Liver (tissue), 9 donors: ENCODE measurements around the gene BEAN1. TPM values are rescaled to one million over a fixed set of nuclear protein-coding genes. Genes with fewer than 3 reads are reported as not detected.

ENCODE experiments used
- DNase-seq: peaks from one replicate; pipeline ENCODE4 v3.0.0-alpha.2; 2017; ENCODE audit warnings: low spot score
- H3K27ac ChIP-seq, 2 donors: one replicate each; pipeline ENCODE4 v1.7.0; 2013; ENCODE audit warnings: inconsistent platforms in 2 of 2, low read length in 2 of 2, control low read depth in 1 of 2, low read depth in 1 of 2, mild to moderate bottlenecking in 1 of 2
- H3K27me3 ChIP-seq, 4 donors: one replicate each; pipeline versions ENCODE4 v1.6.1 to v1.7.0; 2013; ENCODE audit warnings: low read length in 3 of 4, inconsistent platforms in 1 of 4, mild to moderate bottlenecking in 1 of 4, moderate library complexity in 1 of 4; ENCODE audit not compliant: control insufficient read depth in 4 of 4, insufficient read depth in 4 of 4
- H3K36me3 ChIP-seq, 4 donors: one replicate each; pipeline versions ENCODE4 v1.6.1 to v1.7.0; 2013; ENCODE audit warnings: low read length in 3 of 4, mild to moderate bottlenecking in 3 of 4, low read depth in 1 of 4, moderate library complexity in 1 of 4; ENCODE audit not compliant: control insufficient read depth in 4 of 4, insufficient read depth in 3 of 4
- H3K4me1 ChIP-seq, 4 donors: one replicate each; pipeline versions ENCODE4 v1.6.1 to v1.7.0; 2013; ENCODE audit warnings: low read length in 3 of 4, mild to moderate bottlenecking in 3 of 4, moderate library complexity in 1 of 4; ENCODE audit not compliant: control insufficient read depth in 4 of 4, insufficient read depth in 4 of 4
- H3K4me3 ChIP-seq, 3 donors: one replicate each; pipeline versions ENCODE4 v1.6.1 to v1.7.0; 2013; ENCODE audit warnings: low read length in 3 of 3, control low read depth in 1 of 3, low read depth in 1 of 3, mild to moderate bottlenecking in 1 of 3
- H3K9ac ChIP-seq, 2 donors: one replicate each; pipeline ENCODE4 v1.7.0; 2013; ENCODE audit warnings: low read length in 2 of 2, mild to moderate bottlenecking in 2 of 2, moderate library complexity in 2 of 2, control low read depth in 1 of 2, low read depth in 1 of 2
- H3K9me3 ChIP-seq, 4 donors: one replicate each; pipeline versions ENCODE4 v1.6.1 to v1.7.0; 2013; ENCODE audit warnings: low read length in 3 of 4; ENCODE audit not compliant: control insufficient read depth in 4 of 4
- GABPA ChIP-seq, 2 donors: IDR thresholded peaks in 1 of 2; conservative IDR thresholded peaks in 1 of 2; 2 replicates each; pipeline ENCODE4 v1.6.1; 2016; ENCODE audit warnings: antibody characterized with exemption in 2 of 2, mild to moderate bottlenecking in 1 of 2, moderate library complexity in 1 of 2
- HNF4G ChIP-seq: IDR thresholded peaks from 2 replicates; pipeline ENCODE4 v1.6.1; 2016; ENCODE audit warnings: antibody characterized with exemption
- JUND ChIP-seq, 2 donors: IDR thresholded peaks; 2 replicates each; pipeline ENCODE4 v1.6.1; 2016; ENCODE audit warnings: antibody characterized with exemption in 2 of 2
- RAD21 ChIP-seq, 2 donors: IDR thresholded peaks; 2 replicates each; pipeline ENCODE4 v1.6.1; 2016; ENCODE audit warnings: antibody characterized with exemption in 2 of 2, mild to moderate bottlenecking in 2 of 2
- RXRA ChIP-seq, 2 donors: IDR thresholded peaks; 2 replicates each; pipeline ENCODE4 v1.6.1; 2017 to 2018; ENCODE audit warnings: antibody characterized with exemption in 2 of 2, mild to moderate bottlenecking in 1 of 2
- SP1 ChIP-seq: IDR thresholded peaks from 2 replicates; pipeline ENCODE4 v1.6.1; 2018; ENCODE audit warnings: antibody characterized with exemption, mild to moderate bottlenecking
- YY1 ChIP-seq: IDR thresholded peaks from 2 replicates; pipeline ENCODE4 v1.6.1; 2016; ENCODE audit warnings: antibody characterized with exemption, mild to moderate bottlenecking
- WGBS: extraction: QIAGEN DNeasy Blood & Tissue Kit; methylation state at CpG from one replicate; pipeline ENCODE4 v1.1.7; 2013; 5-methylcytosine and 5-hydroxymethylcytosine counted together
- polyA plus RNA-seq, 2 donors: library from polyadenylated mRNA; stranded (reverse) in 1 of 2; unstranded in 1 of 2; fragments of 200-250 nt in 1 of 2; fragments of >200 nt in 1 of 2; fragmentation: Nextera tagmentation in 1 of 2; extraction: Ambion mirVana in 1 of 2; gene quantifications; one replicate each; pipeline versions ENCODE4 v1.2.1 to v1.2.3, GENCODE V29; 2013 to 2015
- total RNA-seq, 2 donors: library from RNA; depleted of rRNA; stranded (reverse); fragments of >200 nt; gene quantifications; one replicate each; pipeline ENCODE4 v1.2.3, GENCODE V29; 2014
- TF ChIP-seq, protein P1 (sequence below): IDR thresholded peaks from 2 replicates; pipeline ENCODE4 v1.6.1; 2016; ENCODE audit warnings: antibody characterized with exemption
- TF ChIP-seq, protein P2 (sequence below): IDR thresholded peaks from 2 replicates; pipeline ENCODE4 v1.6.1; 2016; ENCODE audit warnings: antibody characterized with exemption
- TF ChIP-seq, protein P3 (sequence below): fragments of 150-350 bp; IDR thresholded peaks from 2 replicates; pipeline ENCODE4 v1.5.1; 2017; ENCODE audit warnings: improper control_type of control experiment, low read depth, low read length; ENCODE audit not compliant: missing input control
- TF ChIP-seq, protein P4 (sequence below): IDR thresholded peaks from 2 replicates; pipeline ENCODE4 v1.6.1; 2016; ENCODE audit warnings: antibody characterized with exemption, mild to moderate bottlenecking
- donor health status: healthy.
- donor health status: healthy.
- donor health status: healthy.
- donor health status: healthy.
- donor health status: healthy.

The BEAN1 gene
- total and polyA plus RNA-seq, 4 donors = 0.22 to 0.99 (median 0.25) TPM; not detected in 1

DNA sequence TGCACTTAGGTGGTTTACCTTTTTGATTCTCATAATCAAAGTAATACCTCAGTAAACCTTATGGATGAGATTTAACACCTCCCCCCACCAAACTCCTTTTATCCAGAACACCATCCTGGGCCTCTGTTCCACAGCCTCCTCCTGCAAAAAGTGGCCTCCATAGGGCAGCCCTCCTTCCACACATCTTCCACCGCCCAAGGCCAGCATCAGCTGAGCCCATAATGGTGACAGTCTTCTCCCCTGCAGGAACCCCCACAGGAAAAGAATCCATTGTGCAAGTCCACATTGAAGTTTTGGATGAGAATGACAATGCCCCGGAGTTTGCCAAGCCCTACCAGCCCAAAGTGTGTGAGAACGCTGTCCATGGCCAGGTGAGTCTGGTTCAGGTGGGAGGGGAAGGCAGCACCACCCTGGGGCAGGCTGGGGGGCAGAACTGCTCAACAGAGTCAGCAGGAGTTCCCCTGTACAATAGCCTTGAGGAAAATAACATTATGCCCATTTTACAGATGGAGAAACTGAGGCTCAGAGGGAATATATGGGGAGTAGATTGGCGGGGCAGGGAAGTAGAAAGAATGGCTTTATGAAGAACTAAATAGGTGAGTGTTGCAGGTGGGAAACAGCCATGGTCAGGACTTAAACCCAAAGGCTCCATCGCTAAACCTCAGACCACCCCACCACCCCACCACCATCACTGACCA lies 29.2 kb upstream of the BEAN1 start:
- H3K9me3 ChIP-seq = no peaks in the 10 kb centered on the region
- no peak overlapping the region for H3K9ac ChIP-seq
- H3K4me1 ChIP-seq = no peaks in the 10 kb centered on the region
- TF ChIP-seq HNF4G = no peak
- TF ChIP-seq, protein P1, sequence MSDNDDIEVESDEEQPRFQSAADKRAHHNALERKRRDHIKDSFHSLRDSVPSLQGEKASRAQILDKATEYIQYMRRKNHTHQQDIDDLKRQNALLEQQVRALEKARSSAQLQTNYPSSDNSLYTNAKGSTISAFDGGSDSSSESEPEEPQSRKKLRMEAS = no peak
- TF ChIP-seq SP1 = no peak
- no peak for TF ChIP-seq RXRA (IDR thresholded peaks at IDR 0.05)
- TF ChIP-seq RAD21 (IDR thresholded peaks at IDR 0.05) = no peak
- TF ChIP-seq GABPA (IDR thresholded peaks at IDR 0.05 in 1 of 2, conservative IDR thresholded peaks at IDR 0.05 in 1 of 2) = no peak
- TF ChIP-seq, protein P2, sequence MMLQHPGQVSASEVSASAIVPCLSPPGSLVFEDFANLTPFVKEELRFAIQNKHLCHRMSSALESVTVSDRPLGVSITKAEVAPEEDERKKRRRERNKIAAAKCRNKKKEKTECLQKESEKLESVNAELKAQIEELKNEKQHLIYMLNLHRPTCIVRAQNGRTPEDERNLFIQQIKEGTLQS = no peak
- no peak overlapping the region for H3K27ac ChIP-seq
- no peak overlapping the region for H3K4me3 ChIP-seq
- 84% methylated on average over 5 of the region's 5 CpGs for WGBS
- no peak for DNase-seq
- peaks cover 0 to 2% (median 0%) of the 10 kb centered on the region in 4 donors for H3K36me3 ChIP-seq
- peaks cover 0 to 6% (median 0%) of the 10 kb centered on the region in 4 donors for H3K27me3 ChIP-seq

DNA sequence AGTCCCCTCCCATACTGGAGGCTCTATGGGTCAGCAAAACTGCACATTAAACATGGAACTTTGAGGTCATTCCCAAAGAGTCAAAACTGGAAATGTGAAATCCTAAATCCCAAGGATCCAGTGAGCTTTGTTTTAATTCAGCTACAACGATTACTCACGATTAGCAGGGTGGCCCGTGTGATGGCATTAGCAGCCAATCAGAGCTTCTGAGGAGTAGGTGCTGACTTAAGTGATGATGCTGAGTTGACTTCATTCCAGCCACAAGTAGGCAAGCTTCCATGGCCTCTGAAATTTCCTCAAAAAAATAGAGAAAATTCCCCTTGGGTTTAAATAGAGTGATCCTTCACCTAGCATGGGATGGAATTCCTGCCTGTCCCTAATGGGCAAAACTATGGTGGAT lies 28.1 kb upstream of the BEAN1 start:
- Histone ChIP-seq H3K36me3 (peaks cover 0 to 2% (median 0%) of the 10 kb centered on the region in 4 donors), H3K27me3 (peaks cover 0 to 6% (median 0%) of the 10 kb centered on the region in 4 donors), H3K9me3 (no peaks in the 10 kb centered on the region), H3K9ac (no peak overlapping the region), H3K27ac (no peak overlapping the region), H3K4me3 (no peak overlapping the region), H3K4me1 (no peaks in the 10 kb centered on the region)
- 75% methylated on average over 3 of the region's 3 CpGs for WGBS
- TF ChIP-seq, protein P2 = no peak
- TF ChIP-seq JUND (IDR thresholded peaks at IDR 0.05) (no peak), RXRA (IDR thresholded peaks at IDR 0.05) (no peak), GABPA (IDR thresholded peaks at IDR 0.05 in 1 of 2, conservative IDR thresholded peaks at IDR 0.05 in 1 of 2) (no peak), YY1 (no peak)
- TF ChIP-seq, protein P3, sequence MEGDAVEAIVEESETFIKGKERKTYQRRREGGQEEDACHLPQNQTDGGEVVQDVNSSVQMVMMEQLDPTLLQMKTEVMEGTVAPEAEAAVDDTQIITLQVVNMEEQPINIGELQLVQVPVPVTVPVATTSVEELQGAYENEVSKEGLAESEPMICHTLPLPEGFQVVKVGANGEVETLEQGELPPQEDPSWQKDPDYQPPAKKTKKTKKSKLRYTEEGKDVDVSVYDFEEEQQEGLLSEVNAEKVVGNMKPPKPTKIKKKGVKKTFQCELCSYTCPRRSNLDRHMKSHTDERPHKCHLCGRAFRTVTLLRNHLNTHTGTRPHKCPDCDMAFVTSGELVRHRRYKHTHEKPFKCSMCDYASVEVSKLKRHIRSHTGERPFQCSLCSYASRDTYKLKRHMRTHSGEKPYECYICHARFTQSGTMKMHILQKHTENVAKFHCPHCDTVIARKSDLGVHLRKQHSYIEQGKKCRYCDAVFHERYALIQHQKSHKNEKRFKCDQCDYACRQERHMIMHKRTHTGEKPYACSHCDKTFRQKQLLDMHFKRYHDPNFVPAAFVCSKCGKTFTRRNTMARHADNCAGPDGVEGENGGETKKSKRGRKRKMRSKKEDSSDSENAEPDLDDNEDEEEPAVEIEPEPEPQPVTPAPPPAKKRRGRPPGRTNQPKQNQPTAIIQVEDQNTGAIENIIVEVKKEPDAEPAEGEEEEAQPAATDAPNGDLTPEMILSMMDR = no peak
- TF ChIP-seq, protein P4, sequence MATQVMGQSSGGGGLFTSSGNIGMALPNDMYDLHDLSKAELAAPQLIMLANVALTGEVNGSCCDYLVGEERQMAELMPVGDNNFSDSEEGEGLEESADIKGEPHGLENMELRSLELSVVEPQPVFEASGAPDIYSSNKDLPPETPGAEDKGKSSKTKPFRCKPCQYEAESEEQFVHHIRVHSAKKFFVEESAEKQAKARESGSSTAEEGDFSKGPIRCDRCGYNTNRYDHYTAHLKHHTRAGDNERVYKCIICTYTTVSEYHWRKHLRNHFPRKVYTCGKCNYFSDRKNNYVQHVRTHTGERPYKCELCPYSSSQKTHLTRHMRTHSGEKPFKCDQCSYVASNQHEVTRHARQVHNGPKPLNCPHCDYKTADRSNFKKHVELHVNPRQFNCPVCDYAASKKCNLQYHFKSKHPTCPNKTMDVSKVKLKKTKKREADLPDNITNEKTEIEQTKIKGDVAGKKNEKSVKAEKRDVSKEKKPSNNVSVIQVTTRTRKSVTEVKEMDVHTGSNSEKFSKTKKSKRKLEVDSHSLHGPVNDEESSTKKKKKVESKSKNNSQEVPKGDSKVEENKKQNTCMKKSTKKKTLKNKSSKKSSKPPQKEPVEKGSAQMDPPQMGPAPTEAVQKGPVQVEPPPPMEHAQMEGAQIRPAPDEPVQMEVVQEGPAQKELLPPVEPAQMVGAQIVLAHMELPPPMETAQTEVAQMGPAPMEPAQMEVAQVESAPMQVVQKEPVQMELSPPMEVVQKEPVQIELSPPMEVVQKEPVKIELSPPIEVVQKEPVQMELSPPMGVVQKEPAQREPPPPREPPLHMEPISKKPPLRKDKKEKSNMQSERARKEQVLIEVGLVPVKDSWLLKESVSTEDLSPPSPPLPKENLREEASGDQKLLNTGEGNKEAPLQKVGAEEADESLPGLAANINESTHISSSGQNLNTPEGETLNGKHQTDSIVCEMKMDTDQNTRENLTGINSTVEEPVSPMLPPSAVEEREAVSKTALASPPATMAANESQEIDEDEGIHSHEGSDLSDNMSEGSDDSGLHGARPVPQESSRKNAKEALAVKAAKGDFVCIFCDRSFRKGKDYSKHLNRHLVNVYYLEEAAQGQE = no peak
- DNase-seq = no peak
